Stomach (tissue), 9 donors: ENCODE measurements around the gene FRMD4B. TPM values are rescaled to one million over a fixed set of nuclear protein-coding genes. Genes with fewer than 3 reads are reported as not detected.

Experiments used
- DNase-seq, 2 donors: peaks; one replicate each; pipeline versions ENCODE4 v3.0.0 to v3.0.0-alpha.2; 2013 to 2019
- H3K27ac ChIP-seq, 5 donors: fragments of 200-600 bp in 4 of 5; sonication (generic) in 4 of 5; one replicate each; pipeline ENCODE4 v1.5.1; 2013 to 2019; ENCODE audit warnings: mild to moderate bottlenecking in 1 of 5, moderate library complexity in 1 of 5
- H3K27me3 ChIP-seq, 3 donors: fragments of 200-600 bp; sonication (generic); one replicate each; pipeline ENCODE4 v1.5.1; 2017 to 2019; ENCODE audit warnings: mixed run types in 1 of 3
- H3K36me3 ChIP-seq, 4 donors: fragments of 200-600 bp; sonication (generic); 1 replicate in 3 of 4; 2 replicates in 1 of 4; pipeline ENCODE4 v1.5.1; 2016 to 2019
- H3K4me1 ChIP-seq, 4 donors: fragments of 200-600 bp; sonication (generic); one replicate each; pipeline ENCODE4 v1.5.1; 2016 to 2019
- H3K4me3 ChIP-seq, 4 donors: fragments of 200-600 bp; sonication (generic) in 3 of 4; one replicate each; pipeline ENCODE4 v1.5.1; 2016 to 2019; ENCODE audit warnings: mild to moderate bottlenecking in 1 of 4
- H3K9me3 ChIP-seq, 4 donors: fragments of 200-600 bp; sonication (generic); one replicate each; pipeline ENCODE4 v1.5.1; 2016 to 2019
- CTCF ChIP-seq, 7 experiments: fragments of 450-650 bp in 4 of 7; fragments of 200-600 bp in 3 of 7; sonication (generic) in 3 of 7; IDR thresholded peaks; one replicate each; pipeline ENCODE4 v1.5.1; 2016 to 2019; ENCODE audit warnings: antibody characterized with exemption in 7 of 7, control low read depth in 2 of 7, mild to moderate bottlenecking in 1 of 7
- EP300 ChIP-seq: sonication (generic); formaldehyde crosslinking; IDR thresholded peaks from one replicate; pipeline ENCODE4 v1.6.1; 2017; ENCODE audit warnings: antibody characterized with exemption
- POLR2A ChIP-seq, 4 donors: fragments of 450-650 bp; IDR thresholded peaks; one replicate each; pipeline ENCODE4 v1.6.1; 2016; ENCODE audit warnings: antibody characterized with exemption in 4 of 4, control low read depth in 2 of 4, mild to moderate bottlenecking in 1 of 4, moderate library complexity in 1 of 4
- POLR2AphosphoS5 ChIP-seq, 3 donors: sonication (generic); formaldehyde crosslinking; IDR thresholded peaks; one replicate each; pipeline ENCODE4 v1.6.1; 2016; ENCODE audit warnings: antibody characterized with exemption in 3 of 3
- WGBS, 5 donors: extraction: QIAGEN DNeasy Blood & Tissue Kit in 3 of 5; methylation state at CpG; one replicate each; pipeline versions ENCODE4 v1.1.5 to v1.1.7; 2013 to 2018; 5-methylcytosine and 5-hydroxymethylcytosine counted together
- intact Hi-C: fragments of 100-400 bp; cut with DNase I; formaldehyde crosslinking; loops from one replicate; pipeline ENCODE4 v1.15.1; 2023; ENCODE audit warnings: low total_unique reads
- polyA plus RNA-seq, 3 donors: library from polyadenylated mRNA; stranded (reverse); fragments of 200-250 nt; gene quantifications; one replicate each; pipeline ENCODE4 v1.2.3, GENCODE V29; 2013
- total RNA-seq, 5 donors: library from RNA; depleted of rRNA; stranded (reverse); fragments of >200 nt; gene quantifications; one replicate each; pipeline versions ENCODE4 v1.1.0 to v1.2.3, GENCODE V29; 2014 to 2016
- donor health status: healthy with polysubstance abuse.
- donor health status: Bipolar disorder and iron deficiency.
- donor health status: healthy.

Gene FRMD4B
- total and polyA plus RNA-seq, 8 donors, result 5.2 to 35.6 (median 21.0) TPM

- H3K9me3 ChIP-seq, result no peaks in the 10 kb centered on the region
- H3K27ac ChIP-seq, result peak overlapping the region in 4 of 5 donors; percentile 4 to 60 (median 39)
- no peak for TF ChIP-seq POLR2A (IDR thresholded peaks at IDR 0.05)
- TF ChIP-seq EP300, result no peak
- peak in 2 of 3 donors; percentile 21 to 30 for TF ChIP-seq POLR2AphosphoS5 (IDR thresholded peaks at IDR 0.05)
- TF ChIP-seq CTCF (IDR thresholded peaks at IDR 0.05), result no peak
- H3K4me3 ChIP-seq, result peak overlapping the region in 1 of 4 donors; percentile 25
- intact Hi-C loops, result no loop called here
- peaks cover 0 to 3% (median 0%) of the 10 kb centered on the region in 3 donors for H3K27me3 ChIP-seq
- no peaks in the 10 kb centered on the region for H3K36me3 ChIP-seq
- peak; percentile 59 to 74 for DNase-seq
- peaks cover 0 to 10% (median 4%) of the 10 kb centered on the region in 4 donors for H3K4me1 ChIP-seq
- 32 to 49% (median 40%) methylated on average over 17 of the region's 17 CpGs for WGBS, 5 donors
These were observed 15.6 kb downstream of the FRMD4B start for GRCh38 chr3:69370156-69370883.

GRCh38 chr3:69368129-69368741 lies 17.7 kb downstream of the FRMD4B start:
- Histone ChIP-seq H3K4me1 (peaks cover 0 to 10% (median 4%) of the 10 kb centered on the region in 4 donors), H3K9me3 (no peaks in the 10 kb centered on the region), H3K4me3 (no peak overlapping the region), H3K27ac (no peak overlapping the region), H3K27me3 (peaks cover 0 to 3% (median 0%) of the 10 kb centered on the region in 3 donors), H3K36me3 (no peaks in the 10 kb centered on the region)
- TF ChIP-seq POLR2AphosphoS5 (IDR thresholded peaks at IDR 0.05) (no peak), POLR2A (IDR thresholded peaks at IDR 0.05) (no peak), EP300 (no peak), CTCF (IDR thresholded peaks at IDR 0.05) (no peak)
- WGBS, 5 donors, result 70 to 74% (median 71%) methylated on average over 5 of the region's 5 CpGs
- intact Hi-C loops, result no loop called here
- DNase-seq, result peak in 1 of 2 donors; percentile 42

GRCh38 chr3:69367586-69367985 lies 18.3 kb downstream of the FRMD4B start:
- peaks cover 0 to 10% (median 4%) of the 10 kb centered on the region in 4 donors for H3K4me1 ChIP-seq
- TF ChIP-seq POLR2AphosphoS5 (IDR thresholded peaks at IDR 0.05) (no peak), POLR2A (IDR thresholded peaks at IDR 0.05) (no peak), CTCF (IDR thresholded peaks at IDR 0.05) (no peak), EP300 (no peak)
- no peak overlapping the region for H3K4me3 ChIP-seq
- peaks cover 0 to 3% (median 0%) of the 10 kb centered on the region in 3 donors for H3K27me3 ChIP-seq
- H3K9me3 ChIP-seq, result no peaks in the 10 kb centered on the region
- intact Hi-C loops, result no loop called here
- WGBS, 5 donors, result 79 to 94% (median 90%) methylated on average over 3 of the region's 3 CpGs
- no peak for DNase-seq
- no peaks in the 10 kb centered on the region for H3K36me3 ChIP-seq
- no peak overlapping the region for H3K27ac ChIP-seq

GRCh38 chr3:69364354-69364753 lies 21.5 kb downstream of the FRMD4B start:
- peak overlapping the region in 1 of 5 donors; percentile 40 for H3K27ac ChIP-seq
- intact Hi-C loops, result no loop called here
- no peaks in the 10 kb centered on the region for H3K36me3 ChIP-seq
- no peak for DNase-seq
- no peak overlapping the region for H3K4me3 ChIP-seq
- 93 to 98% (median 96%) methylated on average over 5 of the region's 5 CpGs for WGBS, 5 donors
- H3K9me3 ChIP-seq, result peaks cover 0 to under 1% (median 0%) of the 10 kb centered on the region in 4 donors
- no peaks in the 10 kb centered on the region for H3K4me1 ChIP-seq
- TF ChIP-seq CTCF (IDR thresholded peaks at IDR 0.05) (no peak), EP300 (no peak), POLR2AphosphoS5 (IDR thresholded peaks at IDR 0.05) (no peak), POLR2A (IDR thresholded peaks at IDR 0.05) (no peak)
- H3K27me3 ChIP-seq, result peaks cover 0 to 7% (median 0%) of the 10 kb centered on the region in 3 donors
